ENCODE data around the gene PDE6B. TPM values are rescaled to one million over a fixed set of nuclear protein-coding genes. Genes with fewer than 3 reads are reported as not detected.

The PDE6B gene
- total RNA-seq, 1 experiment from 2014 or later, result not detected

DNA sequence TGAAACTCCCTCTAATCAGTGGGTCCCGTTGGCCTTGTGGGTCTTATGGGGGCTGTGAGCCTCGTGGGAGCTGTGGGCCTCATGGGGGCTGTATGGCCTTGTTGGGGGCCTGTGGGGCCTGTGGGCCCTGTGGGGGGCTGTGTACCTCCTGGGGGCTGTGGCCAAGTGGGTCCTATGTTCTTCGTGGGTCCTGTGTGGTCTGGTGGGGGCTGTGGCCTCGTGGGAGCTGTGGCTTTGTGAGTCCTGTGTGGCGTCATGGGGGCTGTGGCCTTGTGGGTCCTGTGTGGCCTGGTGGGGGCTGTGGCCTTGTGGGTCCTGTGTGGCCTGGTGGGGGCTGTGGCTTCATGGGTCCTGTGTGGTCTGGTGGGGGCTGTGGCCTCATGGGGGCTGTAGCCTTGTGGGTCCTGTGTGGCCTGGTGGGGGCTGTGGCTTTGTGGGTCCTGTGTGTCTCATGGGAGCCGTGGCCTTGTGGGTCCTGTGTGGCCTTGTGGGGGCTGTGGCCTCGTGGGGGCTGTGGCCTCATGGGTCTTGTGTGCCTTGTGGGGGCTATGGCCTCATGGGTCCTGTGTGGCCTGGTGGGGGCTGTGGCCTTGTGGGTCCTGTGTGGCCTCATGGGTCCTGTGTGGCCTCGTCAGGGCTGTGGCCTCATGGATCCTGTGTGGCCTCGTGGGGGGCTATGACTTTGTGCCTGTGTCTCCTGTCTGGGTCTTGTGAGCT is 87.7 kb downstream of the PDE6B start:
- Histone ChIP-seq H3K27ac (no peak overlapping the region), H3K27me3 (replicated peaks) (no peaks in the 10 kb centered on the region), H3K4me3 (no peak overlapping the region), H3K4me1 (replicated peaks) (no peaks in the 10 kb centered on the region), H3K9me3 (replicated peaks) (no peaks in the 10 kb centered on the region), H3K36me3 (no peaks in the 10 kb centered on the region)
- no peak for DNase-seq (ENCODE audit: low read depth in 1 of 2, low spot score in 2 of 2)

DNA sequence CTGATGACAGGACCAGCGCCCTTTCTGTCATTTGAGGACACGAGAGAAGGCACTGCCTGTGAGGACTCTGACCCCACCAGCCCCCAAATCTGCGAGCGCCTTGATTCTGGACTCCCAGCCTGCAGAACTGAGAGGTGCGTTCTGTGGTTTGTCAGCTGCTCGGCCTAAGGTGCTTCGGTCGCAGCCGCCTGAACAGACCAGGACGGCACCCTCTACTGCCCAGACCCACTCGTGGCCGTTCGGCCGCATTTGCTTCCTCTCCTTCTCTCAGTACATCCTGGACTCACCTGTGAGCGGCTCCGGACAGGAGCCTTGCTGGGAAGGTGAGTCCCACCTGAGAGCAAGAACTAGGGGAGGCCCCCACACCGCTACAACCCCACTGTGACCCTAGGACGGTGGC is 88.7 kb downstream of the PDE6B start:
- Histone ChIP-seq H3K4me3 (no peak overlapping the region), H3K36me3 (no peaks in the 10 kb centered on the region), H3K27ac (no peak overlapping the region), H3K27me3 (replicated peaks) (no peaks in the 10 kb centered on the region), H3K9me3 (replicated peaks) (no peaks in the 10 kb centered on the region), H3K4me1 (replicated peaks) (no peaks in the 10 kb centered on the region)
- DNase-seq (ENCODE audit: low read depth in 1 of 2, low spot score in 2 of 2), result no peak

DNA sequence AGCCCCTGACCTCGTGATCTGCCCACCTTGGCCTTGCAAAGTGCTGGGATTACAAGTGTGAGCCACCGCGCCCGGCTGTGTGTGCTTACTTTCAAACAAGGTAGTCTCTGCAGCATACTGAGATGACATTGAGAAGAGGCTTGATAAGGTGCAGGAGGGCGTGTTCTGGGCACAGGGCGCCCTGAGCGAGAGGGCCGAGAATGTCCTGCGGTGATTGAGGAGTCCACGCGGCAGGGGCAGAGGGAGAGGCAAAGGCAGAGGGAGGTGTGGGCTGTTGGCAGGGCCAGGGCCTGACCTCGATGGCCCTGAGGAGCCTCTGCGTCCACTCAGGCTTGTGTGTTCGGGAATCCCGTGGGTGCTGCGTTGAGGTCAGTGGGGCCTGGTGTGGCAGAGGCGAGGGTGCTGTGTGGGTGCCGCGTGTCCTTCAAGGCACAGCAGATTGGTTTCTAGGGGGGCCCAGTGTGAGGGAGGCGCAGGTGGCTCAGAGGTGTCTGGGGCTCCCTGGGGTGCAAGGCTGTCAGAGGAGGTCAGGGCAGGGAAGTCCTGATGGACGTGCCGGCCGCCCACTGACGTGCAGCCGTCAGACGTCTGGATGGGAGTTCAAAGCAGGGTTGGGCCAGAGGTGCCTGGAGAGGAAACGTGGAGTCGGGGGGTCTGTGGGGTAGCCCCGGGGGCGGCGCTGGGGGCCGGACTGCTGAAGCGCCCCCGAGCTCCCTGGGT is 92.4 kb downstream of the PDE6B start:
- no peaks in the 10 kb centered on the region for H3K9me3 ChIP-seq (replicated peaks)
- no peak for DNase-seq (ENCODE audit: low read depth in 1 of 2, low spot score in 2 of 2)
- H3K27ac ChIP-seq, result no peak overlapping the region
- H3K4me1 ChIP-seq (replicated peaks), result no peaks in the 10 kb centered on the region
- H3K36me3 ChIP-seq, result no peaks in the 10 kb centered on the region
- no peaks in the 10 kb centered on the region for H3K27me3 ChIP-seq (replicated peaks)
- no peak overlapping the region for H3K4me3 ChIP-seq

DNA sequence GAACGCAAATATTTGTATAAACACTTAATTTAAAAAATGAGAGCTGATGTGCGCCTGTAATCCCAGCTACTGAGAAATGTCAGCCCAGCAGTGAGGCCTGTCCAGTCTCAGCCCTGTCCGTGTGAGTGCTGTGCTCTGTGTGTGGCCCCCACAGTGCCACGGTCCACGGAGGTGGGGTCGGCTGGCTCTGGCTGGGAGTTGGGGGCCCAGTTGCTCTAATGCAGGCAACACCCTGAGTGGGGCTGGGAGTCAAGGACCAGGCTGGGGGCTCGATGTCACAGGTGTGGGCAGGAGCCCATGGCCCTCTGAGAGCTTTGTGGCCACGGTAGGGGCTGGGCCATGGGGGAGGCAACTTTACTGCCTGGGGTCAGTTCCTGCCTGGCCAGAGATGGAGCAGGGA is 93.1 kb downstream of the PDE6B start:
- Histone ChIP-seq H3K36me3 (no peaks in the 10 kb centered on the region), H3K4me3 (no peak overlapping the region), H3K27me3 (replicated peaks) (no peaks in the 10 kb centered on the region), H3K27ac (no peak overlapping the region), H3K9me3 (replicated peaks) (no peaks in the 10 kb centered on the region), H3K4me1 (replicated peaks) (no peaks in the 10 kb centered on the region)
- no peak for DNase-seq (ENCODE audit: low read depth in 1 of 2, low spot score in 2 of 2)

Other genes starting within 250 kb of the PDE6B start
- 2.4 and 3.6 TPM in 2 replicates for gene ZNF721, start 126.4 kb upstream of the PDE6B start, total RNA-seq (2014; rRNA removed; shearing (Covaris generic))
- 19.3 and 22.2 TPM in 2 replicates for gene PIGG, start 126.4 kb upstream of the PDE6B start, total RNA-seq (2014; rRNA removed; shearing (Covaris generic))
- not detected in 2 replicates for gene TMEM271, start 49.3 kb upstream of the PDE6B start, total RNA-seq (2014; rRNA removed; shearing (Covaris generic))
- gene ATP5ME, start 48.7 kb downstream of the PDE6B start, total RNA-seq (2014; rRNA removed; shearing (Covaris generic)), result 29.9 and 87.6 TPM in 2 replicates
- 1.2 and 3.2 TPM in 2 replicates for gene MYL5, start 49.0 kb downstream of the PDE6B start, total RNA-seq (2014; rRNA removed; shearing (Covaris generic))
- gene SLC49A3, start 63.6 kb downstream of the PDE6B start, total RNA-seq (2014; rRNA removed; shearing (Covaris generic)), result not detected in 2 replicates
- 24.8 and 26.1 TPM in 2 replicates for gene PCGF3, start 80.3 kb downstream of the PDE6B start, total RNA-seq (2014; rRNA removed; shearing (Covaris generic))
- not detected in 2 replicates for gene CPLX1, start 200.6 kb downstream of the PDE6B start, total RNA-seq (2014; rRNA removed; shearing (Covaris generic))

All from SJSA1 (cell line).